Activated gamma-delta T cell treated with Interleukin-2 at 50 U/mL for 16 hours (primary cell): Measurements from ENCODE around the gene ZGPAT.
"Not testable (repeated sequence)": the region's sequence is repeated elsewhere in the genome, so short reads cannot be mapped to it uniquely, and the experiment has no call there.

Experiments used
- DNase-seq: peaks from one replicate; pipeline ENCODE4 v3.0.0-alpha.2; 2020

The ZGPAT gene

DNA sequence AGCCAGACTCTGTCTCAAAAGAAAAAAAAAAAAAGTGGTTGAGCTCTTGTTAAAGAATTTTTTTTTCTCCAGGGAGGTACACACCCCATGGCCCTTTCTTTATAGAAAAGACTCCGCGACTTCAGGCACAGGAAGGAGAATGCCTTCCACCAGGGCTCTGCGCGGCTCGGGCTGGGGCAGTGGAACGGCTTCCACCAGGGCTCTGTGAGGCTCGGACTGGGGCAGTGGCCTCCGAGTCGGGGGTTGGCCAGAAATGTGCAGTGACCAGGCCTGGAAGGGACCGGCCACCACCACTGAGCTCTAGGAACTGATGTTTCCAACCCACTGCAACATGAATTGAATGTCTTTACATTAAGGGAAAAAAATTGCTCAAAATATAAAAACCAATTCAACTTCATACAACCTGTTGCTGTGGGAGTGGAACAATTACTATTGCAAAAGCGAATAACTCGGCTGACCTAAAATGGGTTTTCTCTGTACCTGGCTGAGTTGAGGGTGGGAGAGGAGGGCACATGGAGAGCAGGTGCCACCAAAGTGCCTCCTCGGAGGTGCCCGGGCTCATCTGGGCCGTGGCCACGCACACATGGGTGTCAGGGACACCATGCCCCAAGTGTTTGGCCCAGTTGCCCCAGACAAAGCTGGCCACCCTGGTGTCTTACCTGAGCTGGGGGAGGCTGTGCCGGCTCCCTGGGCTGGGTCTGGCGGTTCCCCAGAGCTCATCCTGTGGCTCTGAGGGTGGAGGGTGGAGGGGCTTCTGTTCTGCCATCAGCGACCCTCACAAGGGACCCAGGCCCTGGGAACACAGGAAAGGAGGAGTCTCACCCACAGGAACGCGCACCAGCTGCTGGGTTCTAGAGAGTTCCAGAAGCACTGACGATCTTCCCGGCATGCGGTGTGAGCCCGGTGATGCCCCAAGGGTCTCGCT lies 61.0 kb downstream of the ZGPAT start:
- no peak for DNase-seq

GRCh38 chr20:63769891-63770474 lies 62.1 kb downstream of the ZGPAT start:
- no peak for DNase-seq

DNA sequence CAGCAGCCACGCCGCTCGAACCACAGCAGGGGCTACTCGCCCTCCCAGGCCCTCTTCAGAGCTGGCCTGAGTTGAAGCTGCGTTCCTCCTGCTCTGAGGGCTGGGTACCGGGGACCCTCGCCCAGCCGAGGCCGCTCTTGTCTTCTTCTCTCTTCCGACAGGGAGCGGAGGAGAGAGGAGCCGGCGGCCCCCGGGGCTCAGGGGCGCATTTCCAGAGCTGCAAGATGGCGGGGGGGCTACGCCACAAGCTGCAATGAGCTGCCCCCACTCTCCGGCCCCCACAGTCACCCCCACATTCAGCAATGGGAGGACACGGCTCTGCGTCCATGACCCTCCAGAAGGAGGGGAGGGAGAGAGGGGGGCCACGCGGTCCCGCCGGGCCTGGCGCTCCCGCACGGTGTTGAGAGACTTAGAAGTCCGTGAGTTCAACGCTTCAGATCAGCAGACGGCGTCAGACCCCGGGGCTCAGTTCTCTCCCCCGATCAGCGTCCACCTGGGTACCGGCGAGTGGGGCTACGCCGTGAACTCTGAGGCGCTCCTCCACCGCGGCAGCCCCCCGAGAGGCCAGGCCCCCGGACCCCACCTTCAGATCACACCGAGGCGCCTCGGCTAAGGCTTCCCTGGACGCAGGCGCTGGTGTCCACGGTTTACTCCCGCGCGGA lies 63.3 kb downstream of the ZGPAT start:
- DNase-seq = no peak

DNA sequence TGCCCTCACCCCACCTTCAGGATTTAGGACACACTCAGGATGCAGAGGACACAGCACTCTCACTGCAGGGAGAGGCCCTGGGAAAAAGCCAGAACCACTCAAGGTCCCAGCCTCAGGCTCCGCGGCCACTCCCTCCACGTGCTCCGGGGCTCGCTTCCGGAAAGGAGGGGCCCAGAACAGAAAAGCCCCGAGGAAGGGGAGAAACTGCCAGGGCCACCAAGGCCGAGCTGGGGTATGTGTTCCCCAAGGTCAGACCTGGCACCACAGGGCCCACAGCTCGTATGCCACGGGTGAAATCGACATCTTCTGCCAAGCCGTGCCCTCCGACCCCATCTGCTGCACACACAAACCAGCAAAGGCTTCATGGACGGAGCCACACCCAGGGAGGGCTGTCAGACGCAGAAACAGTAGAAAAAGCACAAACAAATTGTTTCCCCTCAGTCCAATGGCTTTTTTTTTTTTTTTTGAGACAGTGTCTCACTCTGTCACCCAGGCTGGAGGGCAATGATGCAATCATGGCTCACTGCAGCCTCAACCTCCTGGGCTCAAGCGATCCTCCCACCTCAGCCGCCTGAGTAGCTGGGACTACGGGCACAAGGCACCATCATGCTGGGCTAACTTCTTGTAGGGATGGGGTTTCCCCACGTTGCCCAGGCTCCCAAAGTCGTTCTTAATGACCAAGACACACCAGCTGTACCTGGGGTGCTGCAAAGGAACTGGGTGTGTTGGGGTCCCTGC lies 65.1 kb downstream of the ZGPAT start:
- no peak for DNase-seq

DNA sequence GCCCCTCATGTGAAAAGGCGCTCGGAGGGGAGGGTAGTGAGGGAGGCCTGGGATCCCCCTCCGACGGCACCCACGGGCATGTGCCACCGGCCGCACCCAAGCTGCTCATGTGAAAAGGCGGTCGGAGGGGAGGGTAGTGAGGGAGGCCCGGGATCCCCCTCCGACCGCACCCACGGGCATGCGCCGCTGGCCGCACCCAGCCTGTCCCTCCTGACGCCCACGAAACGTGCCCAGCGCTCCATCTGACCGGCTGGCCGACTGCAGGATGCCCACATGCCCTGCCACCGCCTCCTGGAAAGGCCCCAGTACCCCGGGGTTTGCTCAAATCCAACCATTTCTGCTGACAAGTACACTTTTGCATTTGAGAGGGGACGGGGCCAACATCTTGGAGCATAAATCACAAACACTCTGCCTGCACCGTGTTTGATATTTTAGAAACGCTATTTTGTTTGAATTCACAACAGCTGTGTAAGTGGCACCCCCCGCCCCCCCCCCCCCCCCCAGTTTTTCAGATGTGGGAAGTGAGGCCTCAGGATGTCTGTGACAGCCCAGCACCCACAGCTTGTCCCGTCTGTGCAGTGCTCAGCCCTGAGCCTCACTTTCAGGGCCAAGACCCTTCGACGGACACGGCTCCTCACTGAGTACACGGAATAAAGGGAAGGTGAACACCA lies 65.9 kb downstream of the ZGPAT start:
- DNase-seq = no peak

DNA sequence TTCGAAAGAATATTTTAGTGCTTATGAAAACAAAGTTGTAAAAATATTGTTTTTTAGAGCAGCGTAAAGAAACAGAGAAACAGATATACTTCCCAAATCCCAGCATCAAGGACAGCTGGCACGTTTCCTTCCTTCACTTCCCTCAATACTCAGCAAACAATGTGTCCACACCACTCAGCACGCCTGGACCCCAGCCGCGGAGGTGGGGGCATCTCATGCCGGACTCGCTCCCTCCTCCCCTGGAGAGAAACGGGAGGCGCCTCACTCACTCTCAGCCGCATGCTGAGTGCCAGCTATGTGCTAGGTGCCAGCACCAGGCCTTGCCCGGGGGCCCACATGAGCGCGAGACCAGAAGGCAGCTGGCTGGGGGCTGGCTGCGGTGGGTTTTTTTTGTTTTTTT lies 66.5 kb downstream of the ZGPAT start:
- no peak for DNase-seq

- DNase-seq = no peak
Measured at GRCh38 chr20:63775096-63775978, 67.5 kb downstream of the ZGPAT start.

- not testable (repeated sequence) for DNase-seq
Measured at GRCh38 chr20:63776875-63777274, 69.0 kb downstream of the ZGPAT start.

DNA sequence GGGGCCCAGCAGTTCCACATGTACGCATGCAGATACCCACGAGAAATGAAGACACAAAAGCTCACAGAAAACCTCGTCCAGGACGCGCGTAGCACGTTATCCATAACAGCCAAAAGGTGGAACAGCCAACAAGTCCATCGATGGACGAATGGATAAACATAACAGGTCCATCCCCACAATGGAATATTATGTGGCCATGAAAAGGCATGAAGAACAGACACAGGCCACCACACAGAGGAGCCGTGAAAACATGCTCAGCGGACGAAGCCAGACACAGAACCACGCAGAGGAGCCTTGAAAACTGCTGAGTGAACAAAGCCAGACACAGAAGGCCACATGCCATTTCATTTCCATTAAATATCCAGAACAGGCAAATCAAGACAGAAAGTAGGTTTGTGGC lies 69.8 kb downstream of the ZGPAT start:
- DNase-seq = no peak

- DNase-seq = no peak
Measured at GRCh38 chr20:63778034-63778752, 70.4 kb downstream of the ZGPAT start.

DNA sequence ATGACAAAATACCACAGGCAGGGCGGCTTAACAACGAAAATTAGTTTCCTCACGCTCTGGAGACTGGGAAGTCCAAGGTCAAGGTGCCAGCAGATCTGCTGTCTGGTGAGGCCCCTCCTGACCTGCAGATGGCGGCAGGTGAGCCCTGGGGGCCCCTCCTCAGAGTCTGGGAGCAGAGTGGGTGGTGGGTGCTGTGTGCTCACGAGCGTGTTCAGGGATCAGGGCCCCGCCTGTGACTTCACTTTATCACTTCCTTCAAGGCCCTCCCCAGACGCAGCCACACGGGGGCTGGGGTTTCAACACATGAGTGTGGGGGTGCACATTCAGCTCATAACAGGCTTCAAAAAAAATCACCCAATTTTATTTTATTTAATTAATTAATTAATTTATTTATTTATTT lies 71.0 kb downstream of the ZGPAT start:
- no peak for DNase-seq

GRCh38 chr20:63781181-63781580 lies 73.3 kb downstream of the ZGPAT start:
- no peak for DNase-seq

DNA sequence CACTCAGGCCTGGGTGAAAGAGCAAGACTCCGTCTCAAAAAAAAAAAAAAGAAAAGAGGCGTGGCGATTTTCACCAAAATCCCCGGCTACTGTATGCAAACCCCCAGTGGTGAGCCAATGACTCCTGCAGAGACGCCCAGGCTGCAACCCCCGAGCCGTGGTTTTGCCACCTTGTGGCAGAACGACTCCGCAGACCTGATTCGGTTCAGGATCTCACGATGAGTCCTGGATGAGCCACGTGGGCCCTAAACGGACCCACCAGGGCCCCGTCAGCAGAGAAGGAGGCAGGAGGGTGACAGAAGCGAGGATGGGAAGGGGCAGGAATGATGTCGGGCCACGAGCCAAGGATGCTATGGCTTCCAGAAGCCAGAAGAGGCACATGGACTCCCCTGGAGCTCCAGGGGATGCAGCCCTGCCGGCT lies 74.2 kb downstream of the ZGPAT start:
- DNase-seq = peak; percentile 55

DNA sequence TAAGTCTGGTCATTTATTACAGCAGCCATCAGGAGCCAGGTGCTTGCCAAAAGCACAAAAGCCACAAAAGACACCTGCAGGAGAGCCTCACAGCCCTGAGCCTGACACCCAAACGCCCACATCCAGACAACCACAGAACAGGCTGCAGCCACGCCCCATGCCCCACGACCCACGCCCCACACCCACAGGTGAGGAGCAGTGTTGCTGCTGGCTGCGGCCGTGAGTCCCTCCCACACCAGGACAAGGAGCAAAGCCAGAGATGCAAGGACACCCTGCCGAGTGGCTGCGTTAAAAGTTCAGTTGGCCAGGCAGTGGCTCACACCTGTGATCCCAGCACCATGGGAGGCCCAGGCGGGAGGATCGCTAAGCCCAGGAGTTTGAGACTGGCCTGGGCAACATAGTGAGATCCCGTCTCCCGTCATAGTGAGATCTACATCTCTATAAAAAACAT lies 74.7 kb downstream of the ZGPAT start:
- DNase-seq = no peak

GRCh38 chr20:63783970-63784369 lies 76.1 kb downstream of the ZGPAT start:
- DNase-seq = no peak

DNA sequence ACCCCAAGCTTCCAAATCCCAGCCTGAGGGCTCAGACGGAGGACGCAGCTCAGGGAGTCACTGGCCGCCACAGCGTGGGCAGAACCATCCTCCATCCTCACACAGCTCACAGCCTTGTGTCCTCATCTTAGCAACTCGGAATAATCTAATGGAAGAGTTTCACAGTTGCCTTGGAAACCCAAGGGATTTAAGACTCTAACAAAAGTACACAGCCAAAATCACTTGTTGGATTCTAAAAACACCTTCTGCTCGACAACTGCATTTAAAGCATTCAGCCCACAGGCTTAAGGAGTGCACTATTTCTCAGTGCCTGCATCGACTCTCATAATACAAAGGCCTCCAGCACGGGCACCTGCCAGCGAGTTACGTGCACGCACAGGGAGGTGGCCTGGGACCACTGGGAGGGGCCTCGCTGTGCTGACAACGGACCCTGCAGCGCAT lies 77.9 kb downstream of the ZGPAT start:
- no peak for DNase-seq
